ENCODE data around the gene DLL4. TPM values are rescaled to one million over a fixed set of nuclear protein-coding genes. Genes with fewer than 3 reads are reported as not detected.

The DLL4 gene
- total and polyA plus RNA-seq, 10 of the 15 experiments (the other 5 are each of a cell fraction or from before 2014, with no cell fraction given) = 0.04 to 0.16 (median 0.09) TPM; not detected in 6

GRCh38 chr15:40952301-40952900 is 23.3 kb downstream of the DLL4 start (continued):
- TF ChIP-seq HSF1 (IDR thresholded peaks at IDR 0.05; ENCODE audit: low read depth, low read length) (no peak), PML (IDR thresholded peaks at IDR 0.05; ENCODE audit: low read length) (no peak), CHD1 (IDR thresholded peaks at IDR 0.05; ENCODE audit: low read depth, low read length) (no peak), ZNF384 (IDR thresholded peaks at IDR 0.05; ENCODE audit: borderline replicate concordance, low read depth, low read length) (no peak), ATF7 (IDR thresholded peaks at IDR 0.05; ENCODE audit: low read depth) (no peak)

GRCh38 chr15:40952901-40953712 is 24.0 kb downstream of the DLL4 start, which contains the start of gene CHAC1:
Gene CHAC1 (plus strand): TSS chr15:40953471. CDS start chr15:40953584, 113 bp downstream.
- no peaks in the 10 kb centered on the region for H4K20me1 ChIP-seq (ENCODE audit: control insufficient read depth, insufficient read depth)
- peak within 1 kb of the TSS; percentile 85 for H2AFZ ChIP-seq (ENCODE audit: control insufficient read depth, low read depth, low read length)
- peak; percentile 93 for FAIRE-seq
- ChIA-PET RAD21 (ENCODE audit: unreplicated experiment) (interaction anchor here (0.6 to 1.4 kb wide), 4 partner anchors 13 to 440 kb away, joined by 3 to 5 read pairs (median 3); no protein-coding TSS in a partner anchor), POLR2A (interaction anchor here (0.5 to 3.0 kb wide), 3 partner anchors 12 to 210 kb away, joined by 3 to 20 read pairs (median 7); no protein-coding TSS in a partner anchor), CTCF (interaction anchor here (1.2 to 4.3 kb wide), 4 partner anchors 11 to 231 kb away, joined by 3 to 37 read pairs (median 6); no protein-coding TSS in a partner anchor), SMC1A (ENCODE audit: uncharacterized antibody, unreplicated experiment) (no interaction called here)
- H3K79me2 ChIP-seq (ENCODE audit: control insufficient read depth, insufficient read depth, low read length) = no peaks in the 10 kb centered on the region
- H3K9ac ChIP-seq (ENCODE audit: control insufficient read depth, insufficient read depth, low read length) = peak within 1 kb of the TSS; percentile 72
- 1% methylated on average over 57 of the region's 72 CpGs for WGBS (ENCODE audit: insufficient coverage, insufficient replicate concordance, low lambda C conversion rate, missing lambda C conversion rate)
- intact Hi-C loops (cut with micrococcal nuclease; ENCODE audit: unreplicated experiment) = no loop called here
- H3K27ac ChIP-seq (ENCODE audit: control insufficient read depth, insufficient read depth) = peak within 1 kb of the TSS; percentile 66
- BruUV-seq (replicated peaks) = no TSS peak
- no peaks in the 10 kb centered on the region for H3K36me3 ChIP-seq (ENCODE audit: control insufficient read depth in 2 of 2, insufficient read depth in 2 of 2, low read length in 1 of 2)
- peak within 1 kb of the TSS; percentile 73 for H3K4me3 ChIP-seq
- H3K4me2 ChIP-seq (ENCODE audit: control insufficient read depth, insufficient read depth) = peak within 1 kb of the TSS; percentile 98
- ATAC-seq = peak; percentile 98
- peak; percentile 81 for DNase-seq (ENCODE audit: low read depth, low spot score)
- H3K9me3 ChIP-seq (replicated peaks; ENCODE audit: control insufficient read depth, insufficient read depth, low read length) = no peaks in the 10 kb centered on the region
- H3K4me1 ChIP-seq (ENCODE audit: control insufficient read depth, insufficient read depth, low read length) = peaks cover 7% of the 10 kb centered on the region
- in situ Hi-C loops (cut with MboI) = no loop called here
- H3K27me3 ChIP-seq (replicated peaks in 1 of 2; ENCODE audit: control insufficient read depth in 2 of 2, insufficient read depth in 2 of 2, low read length in 1 of 2) = no peaks in the 10 kb centered on the region
- TF ChIP-seq STAT3 (IDR thresholded peaks at IDR 0.05; ENCODE audit: low read depth, low read length) (no peak), RBBP5 (conservative IDR thresholded peaks at IDR 0.05) (no peak), HDAC6 (IDR thresholded peaks at IDR 0.05; ENCODE audit: unreplicated experiment) (no peak), EZH2 (IDR thresholded peaks at IDR 0.05; ENCODE audit: borderline replicate concordance, control insufficient read depth, low read depth, low read length) (no peak), SUPT20H (IDR thresholded peaks at IDR 0.05; ENCODE audit: borderline replicate concordance, control insufficient read depth, low read depth, low read length) (no peak), LARP7 (IDR thresholded peaks at IDR 0.05) (0 out of 2 replicates have a peak, but pooled peaks have one; percentile 32), DPF2 (IDR thresholded peaks at IDR 0.05) (0 out of 2 replicates have a peak, but pooled peaks have one; percentile 33), E2F4 (IDR thresholded peaks at IDR 0.05; ENCODE audit: low read depth, low read length) (peak; percentile 74), NR2C2 (IDR thresholded peaks at IDR 0.05; ENCODE audit: borderline replicate concordance, control insufficient read depth, insufficient read length, low read depth) (no peak), SRF (IDR thresholded peaks at IDR 0.05; ENCODE audit: low read depth in 2 of 2, low read length in 2 of 2) (no peak), SIN3A (IDR thresholded peaks at IDR 0.05; ENCODE audit: low read depth, low read length) (0 out of 2 replicates have a peak, but pooled peaks have one; percentile 31), ZSCAN29 (IDR thresholded peaks at IDR 0.05) (no peak), TCF3 (IDR thresholded peaks at IDR 0.05; ENCODE audit: borderline replicate concordance, insufficient read depth, low read depth, low read length) (peak; percentile 44; the same call in 1 of the 2 replicates), MAX (IDR thresholded peaks at IDR 0.05; ENCODE audit: low read depth, low read length) (peak; percentile 48)

Measured in GM12878 (cell line).